COR-L47 (cell line): ENCODE measurements around the gene TMEM184A.
"Not testable (repeated sequence)": the region's sequence is repeated elsewhere in the genome, so short reads cannot be mapped to it uniquely, and the experiment has no call there.

ENCODE experiments used
- DNase-seq: peaks from one replicate; lab custom pipeline; 2025; lab: John Stamatoyannopoulos, UW

TMEM184A gene

DNA sequence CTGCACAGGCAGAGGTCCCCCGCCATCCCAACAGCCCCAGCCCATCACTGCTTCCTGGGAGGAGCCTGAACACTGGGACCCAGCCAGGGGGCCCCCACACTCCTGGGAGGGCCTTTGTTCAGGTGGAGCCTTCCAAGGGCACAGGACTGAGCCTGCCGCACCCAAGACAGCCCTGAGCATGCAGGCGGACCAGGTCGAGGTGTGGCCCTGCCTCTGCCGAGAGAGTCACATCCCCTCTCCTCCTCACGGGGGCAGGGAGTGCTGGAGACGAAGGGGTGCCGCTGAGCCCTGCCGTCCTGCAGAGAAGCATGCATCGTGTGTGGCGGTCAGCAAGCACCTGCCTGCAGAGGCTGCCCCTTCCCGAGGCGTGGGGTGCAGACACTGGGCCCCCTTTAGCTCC is 32.8 kb downstream of the TMEM184A start:
- no peak for DNase-seq

DNA sequence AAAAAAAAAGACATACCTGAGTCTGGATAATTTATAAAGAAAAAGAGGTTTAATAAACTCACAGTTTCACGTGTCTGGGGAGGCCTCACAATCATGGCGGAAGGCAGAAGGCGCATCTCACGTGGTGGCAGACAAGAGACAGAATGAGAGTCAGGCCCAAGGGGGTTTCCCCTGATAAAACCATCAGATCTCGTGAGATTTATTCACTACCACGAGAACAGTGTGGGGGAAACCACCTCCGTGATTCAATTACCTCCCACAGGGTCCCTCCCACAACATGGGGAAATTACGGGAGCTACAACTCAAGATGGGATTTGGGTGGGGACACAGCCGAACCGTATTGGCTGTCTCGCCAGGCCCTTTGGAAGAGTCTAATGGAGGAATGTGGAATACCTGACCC is 34.5 kb downstream of the TMEM184A start:
- no peak for DNase-seq

DNA sequence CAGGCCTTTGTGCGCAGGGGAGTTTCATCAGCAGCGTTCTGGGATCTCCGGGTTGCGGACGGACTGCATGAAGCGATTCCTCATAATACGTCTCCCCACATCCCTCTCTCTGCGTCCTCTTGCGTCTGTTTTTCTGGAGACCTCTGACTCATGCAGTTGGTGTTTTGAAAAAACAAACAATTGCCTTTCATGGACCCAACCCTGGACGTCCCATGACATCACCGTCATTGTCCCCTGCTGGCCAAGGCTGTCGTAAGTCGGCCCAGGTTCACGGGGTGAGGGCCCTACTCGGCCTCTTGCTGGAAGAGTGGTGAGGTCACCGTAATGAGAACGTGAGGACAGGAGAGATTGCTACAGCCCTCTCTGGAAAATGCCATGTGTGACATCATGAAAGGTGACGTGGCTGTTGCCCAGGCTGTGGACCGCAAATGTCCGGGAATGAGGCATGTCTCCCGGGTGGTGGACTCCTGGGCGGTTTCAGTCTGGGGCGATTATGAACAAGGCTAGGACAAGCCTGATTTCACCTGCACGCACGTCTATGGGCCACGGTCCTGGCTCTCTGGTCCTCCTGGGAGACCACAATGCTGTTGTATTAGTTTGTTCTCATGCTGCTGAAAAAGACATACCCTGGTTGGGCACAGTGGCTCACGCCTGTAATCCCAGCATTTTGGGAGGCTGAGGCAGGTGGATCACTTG is 35.3 kb downstream of the TMEM184A start:
- DNase-seq = no peak

DNA sequence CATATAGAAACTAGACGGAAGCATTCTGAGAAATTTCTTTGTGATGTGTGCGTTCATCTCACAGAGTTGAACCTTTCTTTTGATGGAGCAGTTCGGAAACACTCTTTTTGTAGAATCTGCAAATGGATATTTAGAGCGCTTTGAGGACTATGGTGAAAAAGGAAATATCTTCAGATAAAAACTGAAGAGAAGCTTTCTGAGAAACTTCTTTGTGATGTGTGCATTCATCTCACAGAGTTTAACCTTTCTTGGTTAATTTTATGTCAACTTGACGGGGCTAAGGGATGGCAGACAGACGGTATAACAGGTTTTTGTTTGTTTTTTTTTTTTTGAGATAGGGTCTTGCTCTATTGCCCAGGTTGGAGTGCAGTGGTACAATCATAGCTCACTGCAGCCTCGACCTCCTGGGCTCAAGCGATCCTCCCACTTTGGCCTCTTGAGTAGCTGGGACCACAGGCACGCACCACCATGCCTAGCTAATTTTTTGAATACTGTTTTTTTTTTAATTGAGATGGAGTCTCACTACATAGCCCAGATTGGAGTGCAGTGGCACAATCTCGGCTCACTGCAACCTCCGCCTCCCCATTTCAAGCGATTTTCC is 36.6 kb downstream of the TMEM184A start:
- not testable (repeated sequence) for DNase-seq

DNA sequence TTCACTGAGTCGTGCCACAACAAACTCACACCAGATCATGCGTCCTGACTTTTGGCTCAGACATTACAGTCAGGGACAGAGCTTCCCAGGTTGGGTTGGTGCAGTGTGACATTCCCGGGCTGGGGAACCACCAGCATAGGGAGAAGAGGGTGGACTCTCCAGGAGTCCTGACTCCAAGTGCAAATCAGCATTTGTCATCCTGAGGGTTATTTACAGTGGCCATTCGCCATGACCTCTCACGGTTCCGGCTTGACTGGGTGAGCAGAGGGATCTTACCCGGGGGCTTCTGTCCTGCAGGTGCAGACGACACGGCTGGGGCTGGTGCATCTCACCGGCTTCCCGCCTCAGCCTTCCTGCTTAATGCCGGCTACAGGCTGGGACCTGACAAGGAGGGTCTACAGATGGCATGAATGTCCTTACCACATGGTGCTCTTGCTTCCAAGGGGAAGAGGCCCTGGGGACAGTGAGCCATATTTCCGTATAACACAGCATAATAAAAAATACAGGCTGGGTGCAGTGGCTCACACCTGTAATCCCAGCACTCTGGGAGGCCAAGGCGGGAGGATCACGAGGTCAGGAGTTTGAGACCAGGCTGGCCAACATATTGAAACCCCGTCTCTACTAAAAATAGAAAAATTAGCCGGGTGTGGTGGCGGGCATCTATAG is 39.3 kb downstream of the TMEM184A start:
- DNase-seq = no peak

DNA sequence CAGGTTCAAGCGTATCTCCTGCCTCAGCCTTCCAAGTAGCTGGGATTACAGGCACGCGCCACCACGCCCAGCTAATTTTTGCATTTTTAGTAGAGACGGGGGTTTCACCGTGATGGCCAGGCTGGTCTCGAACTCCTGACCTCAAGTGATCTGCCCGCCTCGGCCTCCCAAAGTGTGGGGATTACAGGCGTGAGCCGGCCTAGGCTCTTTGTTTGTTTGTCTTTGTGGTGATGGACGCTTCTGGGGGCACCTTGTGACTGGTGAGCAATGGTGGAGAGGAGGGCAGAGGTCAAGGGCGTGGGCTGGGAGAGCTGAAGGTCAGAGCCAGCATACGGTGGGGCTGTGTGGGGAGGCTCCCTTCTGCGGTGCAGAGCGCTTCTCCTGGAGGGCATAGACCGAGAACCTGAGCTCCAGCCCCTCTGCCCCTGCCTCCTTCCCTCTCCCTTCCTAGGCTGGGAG is 40.5 kb downstream of the TMEM184A start:
- DNase-seq = not testable (repeated sequence)

DNA sequence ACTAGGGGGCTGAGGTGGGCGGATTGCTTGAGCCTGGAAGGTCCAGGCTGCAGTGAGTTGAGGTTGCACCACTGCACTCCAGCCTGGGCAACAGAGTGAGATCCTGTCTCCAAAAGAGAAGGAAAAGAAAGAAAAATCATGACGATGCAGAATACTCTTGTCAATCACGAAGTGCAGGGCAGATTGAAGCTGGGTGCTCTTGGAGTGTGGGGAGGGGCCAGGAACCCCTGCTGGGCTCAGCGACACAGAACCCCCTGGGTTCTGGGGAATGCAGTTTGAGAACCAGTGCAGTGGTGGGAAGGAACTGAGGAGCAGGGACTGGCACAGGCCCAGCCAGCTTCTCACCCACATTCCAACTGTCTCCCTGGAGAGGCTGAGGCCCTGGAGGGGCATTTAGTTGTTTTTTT is 41.0 kb downstream of the TMEM184A start:
- DNase-seq = no peak

DNA sequence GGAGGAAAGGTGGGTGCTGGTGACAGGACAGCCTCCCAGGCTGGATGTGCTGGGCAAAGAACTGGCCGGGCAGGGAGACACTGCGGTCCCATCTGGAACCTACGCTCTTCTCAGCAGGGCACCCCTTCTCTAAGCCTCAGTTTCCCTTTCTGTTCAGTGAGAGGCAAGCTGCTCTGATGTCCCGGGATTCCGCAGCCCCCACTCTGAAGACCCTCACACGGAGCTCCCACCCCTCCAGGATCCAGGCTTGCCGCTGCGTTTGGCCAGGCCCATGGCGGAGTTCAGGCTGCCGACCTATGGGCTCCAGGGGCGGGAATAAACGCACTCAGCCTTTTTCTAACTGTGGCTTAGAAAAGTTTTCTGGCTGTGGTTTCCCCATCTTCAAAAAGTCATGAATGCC is 41.6 kb downstream of the TMEM184A start:
- DNase-seq = no peak

DNA sequence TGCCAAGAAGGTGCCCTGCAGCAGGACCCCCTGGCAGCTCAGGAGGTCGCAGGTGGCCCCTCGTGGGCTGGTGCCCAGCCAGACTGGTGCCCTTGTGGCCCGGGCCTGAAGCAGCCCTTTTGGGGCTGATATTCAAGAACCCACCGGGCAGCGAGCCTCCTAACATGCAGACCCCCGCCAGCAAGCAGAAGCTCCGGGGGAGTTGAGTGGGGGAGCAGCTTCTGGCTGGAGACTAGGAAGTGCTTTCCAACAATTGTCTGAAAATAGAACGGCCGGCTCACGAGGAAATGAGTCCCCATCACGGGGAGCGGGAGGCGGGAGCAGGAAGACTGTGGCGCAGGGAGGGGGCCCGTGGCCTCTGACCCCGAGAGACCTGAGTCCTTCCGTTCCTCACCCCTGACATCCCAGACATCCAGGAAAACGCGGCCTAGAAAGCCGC is 42.3 kb downstream of the TMEM184A start:
- DNase-seq = no peak

DNA sequence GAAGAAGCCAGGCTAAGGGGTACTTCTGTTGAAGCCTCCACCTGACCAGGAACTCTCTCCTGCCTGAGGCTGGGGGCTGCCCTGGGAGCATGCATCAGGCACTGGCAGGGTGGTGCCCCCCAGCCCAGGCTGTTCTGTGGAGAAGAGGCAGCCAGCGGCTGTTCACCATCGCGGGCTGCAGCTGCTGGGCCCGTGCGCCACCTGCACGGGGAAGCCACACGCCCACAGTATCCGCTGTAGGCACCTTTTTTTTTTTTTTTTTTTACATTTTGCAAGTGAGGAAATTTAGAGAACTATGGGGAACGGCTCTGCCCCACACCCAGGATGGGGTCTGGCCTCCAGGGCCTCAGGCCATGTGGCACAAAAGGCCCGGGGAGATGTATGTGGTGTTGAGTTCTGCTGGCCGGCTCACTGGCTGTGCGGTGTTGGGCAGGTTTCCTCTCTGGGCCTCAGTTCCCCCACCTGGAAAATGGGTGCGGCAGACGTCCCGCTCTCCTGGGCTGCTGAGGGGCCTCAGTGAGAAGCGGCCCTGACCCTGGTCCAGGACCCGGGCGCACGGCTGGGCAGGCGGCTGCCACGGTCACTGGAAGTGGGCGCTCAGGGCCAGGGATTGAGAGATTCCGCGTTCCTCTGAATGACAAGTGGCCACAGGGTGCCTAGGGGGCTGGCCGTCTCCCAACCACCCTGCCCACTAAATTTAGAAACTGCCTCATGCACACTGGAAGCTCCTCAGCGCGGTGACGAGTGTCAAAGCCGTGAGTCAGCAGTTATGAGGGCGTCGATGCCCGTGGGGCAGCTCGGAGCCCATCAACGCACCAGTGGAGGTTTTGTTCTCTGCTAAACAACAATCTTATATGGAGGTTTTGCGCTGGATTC is 43.0 kb downstream of the TMEM184A start:
- DNase-seq = no peak

DNA sequence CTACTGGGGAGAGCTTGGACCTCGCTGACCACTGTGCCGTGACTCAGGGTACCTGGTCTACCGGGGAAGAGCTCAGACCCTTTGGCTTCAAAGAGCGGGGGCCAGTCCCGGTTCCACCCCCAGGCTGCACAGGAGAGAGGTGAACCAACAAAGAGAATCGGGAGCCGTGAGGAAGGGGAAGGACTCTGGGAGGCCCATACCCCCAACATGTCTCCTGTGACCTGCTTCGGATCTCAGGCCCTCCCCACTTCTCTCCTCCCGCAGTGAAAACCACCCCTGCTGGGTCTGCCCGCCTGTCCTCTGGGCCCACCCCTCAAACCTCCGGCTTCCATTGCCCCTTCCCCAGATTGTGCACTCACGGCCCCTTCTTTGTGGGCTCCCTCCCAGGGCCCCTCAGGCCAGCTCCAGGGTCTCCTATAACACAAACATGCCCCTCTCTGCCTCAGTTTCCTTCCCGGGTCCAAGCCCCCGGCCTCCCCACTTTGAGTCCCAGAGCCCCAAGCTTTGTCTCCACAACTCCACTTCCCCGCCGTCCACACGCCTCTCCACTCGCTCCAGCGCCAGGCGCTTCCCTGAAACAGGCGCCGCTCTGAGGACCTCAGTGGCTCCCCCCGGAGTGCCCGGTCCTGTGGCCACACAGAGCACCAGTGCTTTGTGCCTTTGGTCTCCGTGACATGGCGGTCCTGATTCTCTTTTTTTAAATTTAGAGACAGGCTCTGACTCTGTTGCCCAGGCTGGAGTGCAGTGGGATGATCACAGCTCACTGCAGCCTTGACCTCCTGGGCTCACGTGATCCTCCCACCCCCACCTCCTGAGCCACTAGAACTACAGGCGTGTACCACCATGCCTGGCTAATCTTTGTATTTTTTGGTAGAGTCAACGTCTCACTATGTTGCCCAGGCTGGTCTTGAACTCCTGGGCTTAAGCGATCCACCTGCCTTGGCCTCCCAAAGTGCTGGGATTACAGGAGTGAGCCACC is 44.3 kb downstream of the TMEM184A start:
- no peak for DNase-seq

DNA sequence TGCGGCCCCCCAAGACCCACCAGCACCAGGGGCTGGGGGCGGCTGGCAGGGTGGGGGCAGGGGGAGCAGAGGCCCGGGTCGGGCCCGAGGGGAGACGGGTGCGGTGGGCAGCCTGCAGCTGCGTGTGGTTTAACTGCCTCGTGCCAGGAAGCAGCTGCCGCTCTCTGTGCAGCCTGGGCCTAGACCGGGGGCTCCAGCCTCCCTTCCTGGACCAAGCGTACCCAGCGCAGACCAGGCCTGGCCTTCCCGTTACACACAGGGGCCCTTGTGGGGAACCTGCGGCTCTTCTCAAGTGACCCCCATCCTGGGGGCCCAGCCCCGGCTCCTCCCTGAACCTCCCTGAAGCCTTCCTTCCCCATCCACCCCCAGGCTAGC is 45.2 kb downstream of the TMEM184A start:
- DNase-seq = no peak

DNA sequence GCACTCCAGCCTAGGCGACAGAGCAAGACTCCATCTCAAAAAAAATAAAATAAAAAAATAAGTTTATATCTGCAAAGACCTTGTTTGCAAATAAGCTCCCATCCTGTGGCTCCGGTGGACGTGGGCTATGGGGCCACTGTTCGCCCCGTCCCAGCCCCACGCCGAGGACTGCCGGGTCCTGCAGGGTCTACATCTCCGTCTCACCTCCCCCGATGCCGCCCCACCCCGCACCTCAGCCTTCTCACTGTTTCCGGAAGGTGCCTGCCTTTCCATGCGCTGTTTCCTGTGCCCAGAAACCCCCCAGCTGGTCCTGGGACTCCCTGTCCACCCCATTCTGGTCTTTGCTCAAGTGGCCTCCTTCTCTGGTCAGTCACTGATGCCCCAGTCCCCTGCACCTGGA is 46.8 kb downstream of the TMEM184A start:
- DNase-seq = no peak

DNA sequence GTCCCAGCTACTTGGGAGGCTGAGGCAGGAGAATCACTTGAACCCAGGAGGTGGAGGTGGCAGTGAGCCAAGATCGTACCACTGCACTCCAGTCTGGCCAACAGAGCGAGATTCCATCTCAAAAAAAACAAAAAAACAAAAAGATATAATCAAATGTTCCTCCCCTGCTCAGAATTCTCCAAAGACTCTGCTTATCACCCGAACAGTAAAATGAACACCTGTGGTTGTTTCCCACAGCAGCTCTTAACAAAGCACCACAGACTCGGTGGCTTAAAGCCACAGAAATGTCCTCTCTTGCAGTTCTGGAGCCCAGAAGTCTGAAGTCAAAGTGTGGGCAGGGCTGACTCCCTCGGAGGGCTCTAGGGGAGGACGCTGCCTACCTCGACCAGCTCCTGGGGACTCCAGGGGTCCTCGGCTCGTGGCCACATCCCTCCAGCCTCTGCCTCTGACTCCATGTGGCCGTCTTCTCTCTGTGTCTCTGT is 47.7 kb downstream of the TMEM184A start:
- no peak for DNase-seq

DNA sequence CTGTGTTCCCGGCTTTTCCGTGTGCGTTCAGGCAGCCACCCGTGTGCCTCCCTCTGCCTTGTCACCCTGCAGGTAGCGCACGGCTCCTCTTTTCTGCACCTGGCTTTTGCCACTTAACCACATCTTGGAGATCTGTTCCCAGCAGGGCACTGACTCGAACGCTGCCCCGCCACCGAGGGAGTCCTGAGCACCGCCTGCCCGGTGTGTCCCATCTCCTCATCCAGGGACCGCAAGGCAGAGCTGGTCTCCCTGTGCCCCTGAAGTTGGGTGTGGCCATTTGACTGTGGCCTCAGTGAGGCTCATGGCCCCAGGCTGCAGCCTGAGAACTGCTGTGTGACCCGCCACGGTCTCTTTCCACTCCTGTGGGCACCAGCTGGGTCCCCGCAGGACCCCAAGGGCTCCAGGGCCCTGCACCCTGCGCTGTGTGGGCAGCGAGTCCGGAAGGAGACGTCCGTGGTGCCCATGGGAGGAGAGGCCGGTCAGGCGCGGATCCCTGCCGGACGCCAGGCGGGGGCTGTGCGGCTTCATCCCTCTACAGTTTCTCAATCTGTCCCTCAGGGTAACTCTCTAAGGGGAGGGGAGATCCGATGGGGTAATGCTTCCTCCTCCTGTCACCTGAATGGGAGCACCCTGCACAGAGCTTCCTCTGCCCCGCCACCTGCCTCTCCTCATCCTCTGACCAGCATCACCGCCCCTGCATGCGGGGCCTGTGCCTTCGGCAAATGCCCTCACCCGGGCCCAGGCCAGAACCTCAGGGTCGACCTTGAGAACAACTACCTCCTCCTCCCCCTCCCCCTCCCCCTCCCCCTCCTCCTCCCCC is 50.1 kb downstream of the TMEM184A start:
- DNase-seq = no peak

DNA sequence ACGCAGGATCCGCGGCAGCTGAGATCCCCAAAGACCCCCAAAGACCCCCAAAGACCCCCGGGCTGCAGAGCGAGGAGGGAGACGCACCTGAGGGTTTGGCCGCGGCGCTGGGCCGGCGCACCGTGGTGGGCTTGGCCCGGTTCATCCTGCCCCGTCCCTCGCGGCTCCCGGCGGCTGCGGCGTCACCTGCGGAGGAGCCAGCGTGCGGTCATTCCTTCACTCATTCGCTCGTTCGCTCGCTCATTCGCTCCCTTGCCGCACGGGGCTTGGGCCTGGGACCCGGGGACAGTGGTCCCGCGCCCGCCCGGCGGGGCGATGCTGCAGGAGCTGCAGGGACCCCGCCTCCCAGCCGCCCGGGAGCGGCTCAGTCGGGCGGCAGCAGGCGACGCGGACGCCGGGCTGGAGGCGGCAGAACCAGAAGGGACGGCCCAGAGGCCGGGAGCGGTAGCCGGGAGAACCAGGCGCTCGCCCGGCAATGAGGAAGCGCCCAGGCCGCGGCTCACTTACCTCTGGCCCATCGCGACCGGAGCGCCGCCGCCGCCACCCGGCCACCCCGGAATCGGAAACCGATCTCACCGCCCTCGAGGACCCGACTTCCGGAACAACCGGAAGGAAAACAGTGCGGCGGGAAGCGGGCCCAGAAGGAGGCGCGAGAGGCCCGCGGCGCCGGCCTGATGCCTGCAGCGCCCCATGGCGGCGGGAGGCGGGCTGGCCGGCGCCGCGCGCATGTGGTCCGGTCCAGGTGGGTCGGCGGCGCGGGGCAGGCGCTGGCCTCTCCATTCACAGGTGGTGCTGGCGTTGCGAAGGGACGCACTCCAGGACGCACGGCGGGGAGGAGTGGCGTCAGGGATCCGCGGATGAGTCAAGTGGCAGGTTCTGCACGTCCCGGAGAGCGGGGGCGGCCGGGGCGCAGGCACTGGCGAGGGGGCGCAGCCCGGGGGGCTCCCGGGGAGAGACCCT is 51.9 kb downstream of the TMEM184A start, which contains the start of gene INTS1:
TSS of gene INTS1 (minus strand) at position 574 of the 960 bp plus-strand sequence. CDS start at position 145, 429 bp downstream.
- peak; percentile 91 for DNase-seq

DNA sequence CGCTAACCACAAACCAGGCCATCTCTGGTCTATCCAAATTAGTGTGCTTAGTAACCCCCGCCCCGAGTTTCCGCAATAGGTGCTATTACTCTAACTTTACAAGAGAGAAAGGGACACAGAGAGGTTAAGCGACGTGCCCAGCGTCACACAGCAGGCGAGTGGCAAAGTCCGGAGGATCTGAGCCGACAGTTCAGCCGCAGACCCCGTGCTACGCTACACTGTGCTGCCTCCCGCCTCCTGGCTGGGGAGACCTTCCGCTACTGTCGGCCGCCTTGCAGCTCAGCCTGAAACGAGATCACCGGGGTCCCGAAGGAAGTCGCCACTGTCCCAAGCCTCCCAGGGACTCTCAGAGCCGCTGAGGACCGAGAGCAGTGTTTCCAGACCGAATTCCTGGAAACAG is 52.6 kb downstream of the TMEM184A start:
- no peak for DNase-seq

DNA sequence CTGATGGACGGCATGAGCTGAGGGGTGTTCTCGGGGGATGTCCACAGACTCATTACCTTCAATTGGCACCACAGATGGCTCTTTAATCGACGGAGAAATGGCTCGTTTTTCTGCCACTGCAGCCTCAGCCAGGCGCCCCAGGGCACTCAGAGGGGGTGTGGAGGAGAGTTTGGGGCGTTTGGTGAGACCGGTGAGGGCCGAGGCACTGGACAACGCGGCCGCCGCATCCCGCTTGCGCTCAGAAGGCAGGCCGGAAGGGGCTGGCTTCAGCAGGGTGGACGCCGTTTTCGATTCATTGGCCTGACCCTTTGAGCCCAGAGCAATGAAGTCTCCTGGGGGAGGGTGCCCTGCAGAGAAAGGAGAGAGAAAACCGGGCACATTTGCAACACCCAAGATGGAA is 53.2 kb downstream of the TMEM184A start:
- no peak for DNase-seq
